AG20443 (cell line): ENCODE data around the gene RHOC.

ENCODE experiments used
- DNase-seq: peaks from one replicate; pipeline ENCODE4 v3.0.0; 2012; ENCODE audit warnings: low spot score, mixed read lengths

The RHOC gene

DNA sequence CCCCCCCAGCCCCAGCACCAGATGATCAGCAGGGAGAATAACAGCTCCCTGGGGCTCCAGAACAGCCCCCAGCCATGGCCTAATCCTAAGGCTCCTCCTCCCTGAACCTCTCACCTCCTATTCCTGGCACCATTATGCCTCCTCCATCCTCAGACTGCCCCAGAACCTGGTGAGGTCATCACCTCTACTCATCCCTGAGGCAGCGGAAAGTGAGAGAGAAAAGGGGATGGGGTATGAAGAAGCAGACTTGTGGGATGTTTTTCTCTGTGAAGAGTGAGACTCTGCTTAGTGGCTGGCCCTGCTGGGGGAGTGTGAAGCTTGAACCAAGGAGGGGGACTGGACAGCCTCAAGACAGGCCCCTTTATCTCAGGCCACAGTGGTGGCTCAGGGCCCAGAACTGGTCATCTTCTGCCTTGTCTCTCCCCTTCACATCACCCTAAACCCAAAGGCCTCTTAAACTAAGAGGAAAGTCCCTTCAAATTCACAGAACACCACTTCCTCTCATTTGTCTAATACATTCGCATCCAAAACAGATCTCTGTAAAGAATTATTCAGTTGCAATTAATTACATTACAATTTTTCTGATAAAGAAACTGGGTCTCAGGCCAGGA, 10.4 kb upstream of the RHOC start:
- no peak for DNase-seq

DNA sequence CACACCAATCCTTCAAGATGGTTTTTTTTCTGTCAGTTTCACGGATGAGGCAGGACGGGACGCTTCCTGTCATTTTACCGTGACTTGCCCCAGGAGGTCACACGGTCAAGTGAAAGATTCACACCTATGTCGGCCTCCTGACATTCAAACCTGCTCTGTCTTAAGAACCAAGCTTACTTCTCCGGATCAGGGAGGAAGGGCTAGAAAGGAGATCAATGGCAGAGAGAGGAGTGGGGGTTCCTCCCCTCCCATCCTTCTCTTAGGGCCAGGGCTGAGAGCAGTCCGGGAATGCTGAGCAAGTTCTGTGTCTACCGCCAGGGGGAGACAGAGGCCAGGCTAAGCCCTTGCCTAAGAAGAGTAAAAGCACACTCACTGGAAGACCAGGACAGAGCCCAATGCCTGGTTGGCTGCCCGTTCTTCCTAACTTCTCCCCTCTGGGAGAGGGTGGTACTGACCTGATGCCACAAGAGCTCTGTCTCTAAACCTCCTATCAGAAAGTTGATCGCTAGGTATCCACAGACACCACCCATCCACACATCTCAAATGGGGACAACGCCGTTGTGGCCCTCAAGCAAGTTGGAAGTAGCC, 9.3 kb upstream of the RHOC start:
- DNase-seq, result peak; percentile 91

DNA sequence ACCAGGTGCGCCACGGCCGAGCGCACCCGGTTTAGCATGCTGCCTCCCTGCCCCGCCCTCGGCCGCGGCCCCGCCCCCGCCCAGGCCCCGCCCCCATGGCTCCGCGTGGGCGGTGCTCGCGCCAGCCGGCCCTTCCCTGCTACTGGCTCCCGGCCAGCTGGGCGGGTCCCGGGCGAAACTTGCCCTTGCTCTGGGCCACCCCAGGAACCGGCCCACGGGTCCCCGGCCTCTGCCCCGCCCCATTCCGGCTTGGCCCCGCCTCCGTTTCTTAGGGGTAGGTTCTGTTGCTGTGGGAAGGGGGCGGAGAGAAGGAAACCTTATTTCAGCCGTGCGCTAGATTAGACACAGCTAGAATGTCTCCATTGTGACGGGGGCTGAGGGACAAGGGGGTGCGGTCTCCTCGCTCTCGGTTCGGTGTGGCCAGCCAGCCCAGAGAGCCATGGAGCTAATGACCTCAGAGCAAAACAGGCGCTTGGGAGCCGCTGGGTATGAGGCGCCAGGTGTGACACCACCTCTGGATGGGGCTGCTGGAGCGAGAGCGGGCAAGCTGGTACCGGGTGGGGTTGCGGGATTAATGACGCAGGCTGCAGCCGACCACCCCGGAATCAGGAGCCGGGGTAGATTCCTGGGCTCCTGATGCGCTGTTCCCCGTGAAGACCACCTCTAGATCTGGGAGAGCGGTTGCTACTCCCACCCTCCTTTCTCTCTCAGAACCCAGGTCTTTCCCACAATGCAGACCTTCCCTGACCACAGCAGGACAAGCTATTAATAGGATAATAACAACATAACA, 8.5 kb upstream of the RHOC start, which contains the start of gene PPM1J:
PPM1J (minus strand) TSS at position 69 of the 790 bp plus-strand sequence; CDS start at position 38, 31 bp downstream.
- peak; percentile 98 for DNase-seq

DNA sequence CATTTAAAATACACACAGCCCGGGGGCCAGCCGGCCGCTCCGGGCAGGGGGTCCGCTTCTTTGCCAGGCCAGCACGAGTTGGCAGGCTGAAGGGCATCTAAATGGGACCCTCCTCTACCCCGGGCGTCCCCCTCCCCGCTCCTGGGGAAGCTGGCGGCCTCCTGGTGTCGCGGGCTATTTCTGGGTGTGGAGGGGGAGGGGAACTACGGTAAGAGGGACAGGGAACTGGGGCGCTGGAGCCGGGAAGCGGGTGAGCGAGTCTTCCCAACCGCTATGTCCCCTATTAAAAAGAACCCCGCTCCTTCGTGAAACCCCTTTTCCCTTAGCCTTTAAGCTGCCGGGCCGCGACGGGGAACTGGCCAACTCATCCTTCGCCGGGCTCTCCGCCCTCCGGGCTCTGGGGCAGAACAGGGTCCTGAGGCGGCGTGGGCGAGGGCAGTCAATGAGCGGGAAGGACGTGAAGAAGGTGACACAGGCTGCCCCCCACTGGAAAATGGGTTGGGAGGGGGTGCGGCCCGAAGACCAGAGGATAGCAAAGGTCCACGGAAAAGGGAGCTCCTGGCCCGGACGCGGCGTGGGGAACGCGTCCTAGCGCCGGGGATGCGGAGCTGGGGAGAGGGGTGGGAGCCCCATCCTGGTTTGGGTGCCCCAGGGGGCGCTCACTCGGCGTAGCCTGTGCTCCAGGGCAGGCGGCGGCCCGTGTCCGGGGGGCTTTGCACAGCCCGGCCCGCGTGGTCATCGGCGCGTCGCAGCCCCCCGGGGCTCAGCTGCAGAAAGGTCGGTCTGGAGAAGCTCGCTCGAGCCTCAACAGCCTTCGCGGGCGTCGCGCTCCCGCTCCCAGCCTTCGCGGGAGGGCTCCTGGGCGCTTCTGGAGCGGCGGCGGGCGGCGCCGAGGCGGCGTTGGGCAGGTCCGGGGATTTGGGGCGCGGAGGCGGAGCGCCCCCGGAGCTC, 7.7 kb upstream of the RHOC start:
- no peak for DNase-seq

DNA sequence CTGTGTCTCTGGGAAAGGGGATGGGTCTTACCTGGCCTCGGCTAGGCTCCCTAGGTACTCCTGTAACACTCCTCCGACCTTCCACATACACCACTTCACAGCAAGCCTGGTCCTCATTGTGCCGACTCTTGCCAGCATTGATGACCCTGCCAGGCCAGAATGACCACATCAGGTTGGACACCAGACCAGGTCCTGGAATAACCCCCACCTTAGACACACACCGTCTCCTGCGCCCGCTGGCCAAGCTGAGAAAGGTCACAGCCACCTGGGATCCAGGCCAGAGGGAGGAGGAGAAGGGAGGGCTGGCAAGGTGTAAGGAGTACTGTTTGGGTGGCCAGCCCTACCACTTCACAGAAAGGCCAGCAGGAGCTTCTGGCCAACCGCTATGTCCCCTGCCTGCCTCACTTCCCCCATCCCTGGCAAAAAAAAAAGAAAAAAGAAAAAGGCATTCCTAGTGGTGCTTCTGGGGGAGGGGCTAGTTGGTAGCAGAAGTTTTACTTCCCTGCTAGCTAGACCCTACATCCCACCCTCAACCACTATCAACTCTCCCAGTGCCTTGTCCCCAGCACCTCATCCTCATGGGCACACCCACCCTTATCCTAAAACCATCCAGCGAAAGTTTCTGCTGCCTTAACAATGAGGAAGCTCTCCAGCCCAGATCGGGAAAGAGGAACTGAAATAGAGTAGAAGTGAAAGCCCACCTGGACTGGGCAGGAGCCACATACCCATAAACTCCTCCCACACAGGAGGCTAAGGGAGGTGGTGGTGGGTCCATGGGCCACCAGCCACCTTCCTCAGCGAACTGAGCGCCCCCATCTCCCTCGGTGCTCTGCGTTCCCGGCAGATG, 6.8 kb upstream of the RHOC start:
- DNase-seq, result no peak

DNA sequence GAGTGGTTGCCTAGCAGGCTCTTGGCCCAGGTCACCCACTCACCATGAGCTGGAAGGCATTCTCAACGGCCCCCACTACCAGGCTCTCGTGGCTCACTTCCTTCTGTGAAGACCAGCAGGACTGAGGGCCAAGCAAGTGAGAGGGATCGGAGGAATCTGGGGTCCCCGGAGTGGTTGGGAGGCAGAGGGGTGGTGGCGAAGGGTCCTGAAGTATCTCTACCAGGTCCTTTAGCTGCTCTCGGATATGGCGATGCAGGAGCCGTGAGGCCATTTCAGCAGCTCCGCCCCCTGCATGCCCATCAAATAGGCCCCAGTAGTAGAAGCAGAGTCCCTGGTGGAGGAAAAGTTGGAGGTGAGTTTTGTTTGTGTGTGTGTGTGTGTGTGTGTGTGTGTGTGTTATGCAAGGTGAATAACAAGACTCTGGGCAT, 5.8 kb upstream of the RHOC start:
- DNase-seq, result no peak

DNA sequence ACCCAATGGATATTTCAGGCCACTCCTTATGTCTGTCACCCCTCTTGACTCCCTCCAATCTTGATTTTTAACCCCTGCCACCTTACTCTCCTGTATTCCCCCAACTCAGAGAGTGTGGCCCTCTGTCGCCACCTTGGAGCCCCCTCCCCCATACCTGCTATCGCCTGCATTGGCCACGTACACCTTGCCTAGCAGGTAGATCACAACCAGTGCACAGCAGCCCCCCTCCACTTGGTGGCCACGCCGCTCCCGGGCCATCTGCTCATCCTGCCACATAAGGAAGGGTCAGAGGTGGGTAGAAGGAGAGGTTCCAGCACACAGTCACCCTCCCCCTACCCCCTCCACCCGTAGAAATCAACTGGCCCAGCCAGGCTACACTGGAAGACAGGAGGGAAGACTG, 5.3 kb upstream of the RHOC start:
- no peak for DNase-seq

DNA sequence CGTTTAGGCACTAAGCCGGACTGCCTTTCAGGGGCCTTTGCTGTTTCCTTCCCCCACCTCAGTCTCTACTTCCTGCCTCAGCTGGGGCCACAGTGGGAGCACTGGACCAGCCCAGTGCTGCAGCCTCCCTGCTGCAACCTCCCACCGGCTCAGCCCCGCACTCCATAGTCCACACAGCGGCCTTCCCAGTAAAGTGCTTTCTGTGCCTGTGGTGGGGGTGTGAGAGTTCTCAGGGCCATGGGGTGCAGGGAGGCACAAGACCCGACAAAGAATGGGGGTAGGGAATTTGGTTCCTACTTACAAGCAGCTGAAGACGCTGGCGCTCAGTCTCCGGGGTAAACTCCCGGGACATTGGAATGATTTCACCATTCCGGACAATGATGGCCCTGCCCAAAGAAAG, 4.7 kb upstream of the RHOC start:
- DNase-seq, result no peak

DNA sequence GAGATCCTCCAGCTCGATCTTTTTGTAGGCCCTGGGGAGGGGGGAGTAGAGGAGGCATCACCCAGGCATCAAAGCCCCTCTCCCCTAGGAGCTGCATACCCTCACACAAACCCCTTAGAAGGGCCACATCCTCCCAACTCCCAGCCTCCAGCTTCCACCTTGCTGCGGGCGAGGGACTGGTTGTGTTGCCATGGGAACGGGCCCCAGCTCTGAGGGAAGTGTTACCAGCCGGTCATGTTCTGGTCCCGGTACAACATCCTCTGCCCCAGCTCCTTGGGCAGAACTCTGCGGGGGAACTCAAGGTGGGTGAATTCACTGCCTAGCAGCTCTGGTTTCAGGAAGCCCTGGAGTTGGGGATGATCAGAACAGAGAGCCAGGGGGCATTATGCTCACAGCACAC, 4.1 kb upstream of the RHOC start:
- no peak for DNase-seq

DNA sequence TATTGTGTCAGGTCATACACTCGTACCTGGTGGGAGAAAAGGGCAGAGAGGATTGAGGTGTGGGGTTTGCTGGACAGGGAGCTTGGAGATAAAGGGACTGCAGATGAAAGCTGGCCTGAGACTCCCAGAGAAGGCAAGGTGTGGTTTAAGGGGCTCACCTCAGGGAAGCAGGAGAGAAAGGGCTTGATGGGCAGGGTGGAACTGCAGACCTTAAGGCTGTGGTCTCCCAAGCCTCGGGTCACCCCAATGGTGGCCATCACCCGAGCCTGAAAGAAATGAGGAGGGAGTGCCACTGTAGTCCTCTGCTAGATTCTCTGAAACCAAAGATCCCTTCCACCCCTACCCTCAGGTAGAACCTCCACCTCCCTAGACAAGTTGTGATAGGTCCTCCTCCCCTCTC, 3.7 kb upstream of the RHOC start:
- no peak for DNase-seq

DNA sequence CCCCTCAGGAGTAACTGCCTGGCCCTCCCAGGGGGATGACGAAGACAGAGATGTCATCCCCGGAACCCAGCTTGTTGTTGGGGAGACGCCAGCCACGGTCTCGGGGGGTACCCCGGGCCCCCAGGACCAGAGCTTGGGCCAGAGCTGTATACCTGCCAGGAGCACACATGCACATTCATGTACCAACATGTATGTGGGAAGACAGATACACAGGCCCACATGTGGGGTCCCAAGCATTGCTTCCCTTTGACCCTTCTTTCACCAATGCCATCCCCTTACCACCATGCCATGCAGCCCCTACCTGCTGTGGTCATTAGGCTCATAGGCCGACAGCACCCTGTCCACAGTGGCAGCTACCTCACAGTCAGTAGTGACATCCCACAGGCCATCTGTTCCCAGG, 3.2 kb upstream of the RHOC start:
- no peak for DNase-seq

DNA sequence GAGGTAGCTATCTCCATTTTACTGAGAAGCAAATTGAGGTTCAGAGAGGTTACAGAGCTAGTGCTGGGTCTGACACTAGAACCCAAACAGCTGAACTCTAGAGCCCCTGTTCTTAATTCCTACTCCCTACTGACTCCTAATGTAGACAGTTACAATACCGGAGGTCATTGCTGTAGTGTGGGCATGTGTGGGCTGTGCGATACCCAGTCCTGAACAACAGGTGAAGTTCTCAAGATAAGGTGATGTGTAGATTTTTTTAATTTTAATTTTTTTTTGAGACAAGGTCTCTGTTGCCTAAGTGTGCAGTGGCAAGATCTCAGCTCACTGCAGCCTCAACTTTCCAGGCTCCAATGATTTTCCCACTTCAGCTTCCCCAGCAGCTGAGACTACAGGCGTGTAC, 1.6 kb upstream of the RHOC start:
- no peak for DNase-seq

DNA sequence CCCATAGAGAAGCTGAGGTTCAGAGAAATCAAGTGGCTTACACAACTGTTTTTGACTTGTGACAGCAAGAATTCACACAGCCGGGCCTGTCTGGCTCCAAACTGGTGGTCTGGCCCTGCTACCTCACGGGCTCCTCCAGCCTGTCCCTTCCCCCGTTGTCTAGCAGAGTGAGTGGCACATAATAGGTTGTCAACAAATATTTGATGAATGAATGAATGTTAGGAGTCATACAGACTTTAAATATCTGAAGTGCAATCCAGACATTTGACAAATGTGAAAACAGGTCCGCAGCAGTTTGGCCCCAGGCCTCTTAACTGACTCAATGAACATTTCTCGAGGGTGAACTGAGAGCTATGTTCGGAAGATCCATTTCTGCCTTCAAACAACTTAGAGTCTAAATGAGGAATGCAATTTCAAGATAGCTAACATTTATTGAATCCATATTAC, 1.1 kb upstream of the RHOC start:
- DNase-seq, result no peak

DNA sequence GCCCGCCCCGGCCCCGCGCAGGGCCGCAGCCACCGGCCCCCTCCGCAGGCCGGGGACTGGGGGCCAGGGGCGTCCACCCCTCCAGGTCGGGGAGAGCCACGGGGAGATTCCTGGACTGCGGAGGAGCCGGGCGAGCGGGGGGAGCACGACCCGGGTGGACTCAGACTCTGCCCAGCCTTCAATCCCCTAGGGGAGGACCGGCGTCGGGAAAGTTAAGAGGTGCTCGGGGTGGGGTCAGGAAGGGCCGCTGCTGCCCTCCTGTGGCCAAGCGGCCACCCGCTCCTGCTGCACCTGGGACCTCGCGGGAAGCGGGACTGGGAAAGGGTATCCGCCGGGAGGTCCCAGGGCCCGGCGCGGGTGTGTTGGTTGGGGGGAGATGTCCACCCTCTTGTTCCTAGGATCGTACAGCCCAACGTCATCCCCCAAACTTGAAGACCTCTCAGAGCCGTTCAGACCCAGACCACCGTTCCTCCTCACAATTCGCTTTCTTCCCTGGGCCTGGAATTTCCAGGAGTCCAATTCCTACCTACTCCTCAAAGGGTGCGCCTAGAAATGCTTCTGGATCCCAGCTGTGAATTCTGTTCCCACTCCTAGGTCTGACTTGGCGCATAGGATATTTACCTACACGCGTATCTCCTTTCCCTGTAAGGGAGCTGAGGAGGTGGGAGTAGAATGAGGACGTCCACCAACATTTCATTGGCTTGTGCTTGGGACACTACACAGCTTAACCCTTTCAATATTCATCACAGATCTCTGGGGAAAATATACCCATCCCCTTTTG, 484 bp upstream of the RHOC start:
- DNase-seq, result peak; percentile 89

DNA sequence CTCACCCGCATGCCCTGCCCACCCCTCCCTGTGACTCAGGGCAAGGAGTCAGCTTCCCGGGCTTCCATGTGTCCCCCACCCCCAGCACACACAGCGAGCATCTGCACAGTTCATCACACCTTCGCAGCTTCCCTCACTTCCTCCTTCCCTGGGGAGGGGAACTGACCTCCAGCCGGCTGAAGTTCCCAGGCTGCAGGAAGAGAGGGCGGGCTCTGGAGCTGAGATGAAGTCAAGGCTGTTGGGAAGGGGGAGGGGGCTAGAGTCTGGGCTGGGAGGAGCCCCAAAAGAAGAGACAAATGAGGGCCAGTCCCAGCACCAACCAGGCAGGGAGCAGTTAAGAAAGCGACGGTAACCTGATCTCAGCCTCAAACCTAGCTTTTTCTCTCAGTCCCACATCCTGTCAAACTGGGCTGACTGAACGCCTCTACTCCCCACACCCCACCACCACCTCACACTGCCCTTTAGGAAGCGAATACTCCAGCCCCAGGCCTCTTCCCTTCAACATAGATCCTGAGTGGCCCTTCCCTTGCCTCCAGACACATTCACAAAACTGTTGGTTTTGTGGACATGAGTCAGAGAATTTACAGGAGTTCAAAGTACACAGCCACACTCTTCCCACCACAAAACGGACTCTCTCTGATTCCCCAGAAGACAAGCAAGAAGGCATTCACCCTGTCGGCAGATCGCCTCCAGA, 1.8 kb downstream of the RHOC start:
- peak; percentile 91 for DNase-seq

DNA sequence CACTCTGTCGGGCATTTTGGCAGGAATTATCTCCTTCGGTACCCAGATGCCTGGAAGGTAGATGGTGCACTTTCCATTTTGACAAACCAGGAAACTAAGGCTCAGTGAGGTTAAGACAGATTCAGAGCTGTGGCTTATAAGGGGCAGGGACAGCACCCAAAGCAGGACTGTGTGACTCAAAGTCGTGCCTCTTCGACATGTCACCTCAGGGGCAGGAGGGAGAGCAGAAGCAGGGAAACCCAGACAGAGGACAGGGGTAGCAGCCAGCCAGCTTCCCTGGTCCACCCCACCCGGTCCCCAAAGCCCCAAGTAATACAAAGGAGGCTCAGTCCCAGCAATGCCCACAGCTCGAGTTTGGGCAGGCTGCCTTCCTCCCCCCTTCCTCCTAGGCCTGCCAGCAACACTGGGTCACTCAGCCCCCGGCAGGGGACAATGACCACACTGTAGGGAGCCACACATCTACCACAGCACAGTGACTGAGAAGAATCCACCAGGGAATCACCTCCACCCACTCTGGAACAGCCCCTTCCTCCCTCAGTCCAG, 2.5 kb downstream of the RHOC start:
- no peak for DNase-seq

DNA sequence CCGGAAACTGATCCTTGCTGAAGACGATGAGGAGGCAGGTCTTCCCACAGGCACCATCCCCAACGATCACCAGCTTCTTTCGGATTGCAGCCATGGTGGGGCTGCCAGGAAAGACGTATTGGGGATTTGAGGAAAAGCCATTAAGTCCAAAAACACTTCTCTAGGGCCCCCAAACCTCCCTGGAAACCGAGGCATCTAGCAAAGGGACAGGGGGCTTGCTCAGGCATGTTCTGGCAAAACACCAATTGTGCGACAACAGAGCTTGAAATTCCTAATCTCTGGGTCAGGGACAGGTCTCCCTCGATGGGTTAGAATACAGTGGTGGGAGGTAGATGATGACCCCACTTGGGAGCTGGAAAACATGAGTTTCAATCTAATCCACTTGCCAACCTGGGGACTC, 3.2 kb downstream of the RHOC start:
- DNase-seq, result no peak

DNA sequence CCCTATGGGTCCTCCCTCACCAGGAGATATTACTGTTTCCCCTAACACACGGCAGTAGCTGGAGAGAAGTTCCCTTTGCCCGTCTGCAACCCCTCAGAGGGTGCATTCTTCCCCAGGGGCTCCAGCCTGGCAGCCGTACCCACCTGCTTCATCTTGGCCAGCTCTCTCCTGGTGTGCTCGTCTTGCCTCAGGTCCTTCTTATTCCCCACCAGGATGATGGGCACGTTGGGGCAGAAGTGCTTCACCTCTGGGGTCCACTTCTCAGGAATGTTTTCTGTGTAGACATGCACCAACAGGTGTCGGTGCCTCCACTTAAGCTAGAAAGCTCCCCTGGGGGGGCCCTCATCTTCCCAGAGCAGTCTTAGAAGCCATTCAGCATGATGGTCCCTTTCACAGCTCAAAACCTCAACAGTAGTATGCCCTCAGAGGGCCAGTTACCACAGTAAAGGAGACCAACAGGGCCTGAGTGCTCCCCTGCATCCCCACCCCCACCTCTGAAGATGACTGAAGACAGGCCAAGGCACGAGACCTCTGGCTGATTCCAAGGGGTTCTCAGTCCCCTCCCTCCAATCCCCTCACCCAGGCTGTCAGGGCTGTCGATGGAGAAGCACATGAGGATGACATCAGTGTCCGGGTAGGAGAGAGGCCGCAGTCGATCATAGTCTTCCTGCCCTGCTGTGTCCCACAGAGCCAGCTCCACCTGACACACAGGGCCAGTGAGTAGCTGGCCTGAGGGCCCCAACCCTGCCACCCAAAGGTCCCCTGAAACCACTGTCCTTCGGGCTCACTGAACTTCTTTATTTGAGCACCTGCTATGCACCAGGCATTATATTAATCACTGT, 4.3 kb downstream of the RHOC start:
- no peak for DNase-seq

DNA sequence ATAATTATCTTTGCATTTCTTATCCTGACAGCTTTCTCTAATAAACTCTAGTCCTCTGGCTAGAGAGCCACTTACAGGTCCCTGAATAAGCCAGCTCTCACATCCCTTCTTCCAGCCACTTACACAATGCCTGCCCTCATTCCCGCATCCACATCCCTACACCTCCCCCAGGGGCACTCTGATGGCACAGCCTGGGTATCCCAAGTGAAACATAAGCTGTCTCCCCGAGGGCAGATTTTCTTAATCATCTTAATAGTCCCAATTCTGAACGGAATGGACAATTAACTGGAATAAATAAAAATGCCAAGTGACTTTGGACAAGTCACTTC, 4.9 kb downstream of the RHOC start:
- DNase-seq, result no peak
